Duodenal mucosa (tissue), 2 donors: Measurements from ENCODE around the gene CILP2.

Experiments used
- H3K27ac ChIP-seq: one replicate; pipeline ENCODE4 v1.7.0; 2013; ENCODE audit warnings: low read depth, low read length
- H3K27me3 ChIP-seq, 2 donors: one replicate each; pipeline ENCODE4 v1.7.0; 2013; ENCODE audit warnings: low read length in 2 of 2, control low read depth in 1 of 2; ENCODE audit not compliant: insufficient read depth in 2 of 2, control insufficient read depth in 1 of 2
- H3K36me3 ChIP-seq, 2 donors: one replicate each; pipeline ENCODE4 v1.7.0; 2013; ENCODE audit warnings: low read length in 2 of 2, control low read depth in 1 of 2; ENCODE audit not compliant: insufficient read depth in 2 of 2, control insufficient read depth in 1 of 2
- H3K4me1 ChIP-seq, 2 donors: one replicate each; pipeline ENCODE4 v1.7.0; 2013; ENCODE audit warnings: low read length in 2 of 2, control low read depth in 1 of 2; ENCODE audit not compliant: insufficient read depth in 2 of 2, control insufficient read depth in 1 of 2
- H3K4me3 ChIP-seq, 2 donors: one replicate each; pipeline ENCODE4 v1.7.0; 2013; ENCODE audit warnings: low read length in 2 of 2, low read depth in 1 of 2
- H3K9ac ChIP-seq, 2 donors: one replicate each; pipeline ENCODE4 v1.7.0; 2013; ENCODE audit warnings: low read length in 2 of 2, low read depth in 1 of 2
- H3K9me3 ChIP-seq, 2 donors: one replicate each; pipeline ENCODE4 v1.7.0; 2013; ENCODE audit warnings: low read length in 2 of 2, control low read depth in 1 of 2; ENCODE audit not compliant: control insufficient read depth in 1 of 2

The CILP2 gene

DNA sequence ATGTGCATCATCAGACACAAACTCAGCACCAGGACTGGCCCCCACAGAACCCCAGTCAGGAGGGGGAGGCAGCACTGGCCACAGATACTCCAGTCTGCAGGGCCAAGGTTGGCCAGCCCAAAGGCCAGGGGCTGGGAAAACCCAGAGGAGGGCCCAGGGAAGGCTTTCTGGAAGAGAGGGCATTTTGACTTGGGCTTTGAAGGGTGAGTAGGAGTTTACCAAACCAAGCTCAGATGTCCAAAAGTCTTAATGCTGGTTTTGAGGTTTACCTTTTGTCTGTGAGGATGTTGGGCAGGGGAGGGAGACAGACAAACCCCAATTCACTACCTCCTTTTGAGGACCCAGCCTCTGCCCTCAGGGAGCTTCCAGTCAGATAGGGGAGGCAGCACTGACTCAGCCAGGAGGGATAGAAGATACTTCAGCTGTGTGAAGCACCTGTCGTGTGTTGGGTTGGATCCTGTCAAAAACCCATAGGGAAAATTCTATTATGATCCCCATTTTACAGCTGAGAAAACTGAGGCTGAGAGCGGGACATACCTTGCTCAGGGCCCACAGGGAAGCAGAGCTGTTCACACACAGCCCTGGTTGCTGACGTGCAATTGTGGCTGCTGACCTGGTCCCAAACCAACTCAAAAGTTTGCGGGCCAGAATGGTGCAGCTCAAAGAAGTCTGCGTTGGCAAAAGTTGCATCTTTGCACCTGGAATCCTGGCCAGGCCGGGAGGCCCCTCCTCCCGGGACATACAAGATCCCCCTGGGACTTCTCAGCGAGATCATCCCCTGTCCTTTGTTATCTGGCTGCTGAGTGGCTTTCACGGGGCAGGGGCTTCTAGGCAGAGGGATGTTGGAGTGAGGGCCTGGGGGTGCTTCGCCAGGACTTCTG, 13.1 kb downstream of the CILP2 start:
- H3K27ac ChIP-seq = no peak overlapping the region
- H3K4me1 ChIP-seq = no peaks in the 10 kb centered on the region
- no peak overlapping the region for H3K4me3 ChIP-seq
- peaks cover 0 to 2% of the 10 kb centered on the region in 2 donors for H3K9me3 ChIP-seq
- H3K9ac ChIP-seq = no peak overlapping the region
- H3K36me3 ChIP-seq = no peaks in the 10 kb centered on the region
- peaks cover 4 to 13% of the 10 kb centered on the region in 2 donors for H3K27me3 ChIP-seq

DNA sequence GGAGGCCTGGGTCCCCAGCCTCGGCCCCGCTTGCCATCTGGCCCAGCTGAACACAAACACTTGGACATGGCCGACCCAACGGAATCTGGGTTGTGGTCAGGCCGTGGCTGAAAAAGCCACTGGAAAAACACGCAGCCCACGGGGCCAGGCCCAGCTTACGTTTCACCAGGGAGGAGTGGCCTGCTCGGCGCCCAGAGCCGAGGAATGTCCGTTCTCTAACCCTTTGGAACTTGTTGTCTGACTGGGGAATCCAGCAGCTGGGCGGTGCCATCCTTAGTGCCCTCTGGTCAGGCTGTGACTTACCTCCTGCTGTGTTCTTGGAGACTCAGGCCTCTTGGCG, 13.8 kb downstream of the CILP2 start:
- Histone ChIP-seq H3K27me3 (peaks cover 0 to 13% of the 10 kb centered on the region in 2 donors), H3K36me3 (no peaks in the 10 kb centered on the region), H3K4me3 (no peak overlapping the region), H3K4me1 (no peaks in the 10 kb centered on the region), H3K9me3 (peaks cover 0 to 2% of the 10 kb centered on the region in 2 donors), H3K9ac (no peak overlapping the region), H3K27ac (no peak overlapping the region)

DNA sequence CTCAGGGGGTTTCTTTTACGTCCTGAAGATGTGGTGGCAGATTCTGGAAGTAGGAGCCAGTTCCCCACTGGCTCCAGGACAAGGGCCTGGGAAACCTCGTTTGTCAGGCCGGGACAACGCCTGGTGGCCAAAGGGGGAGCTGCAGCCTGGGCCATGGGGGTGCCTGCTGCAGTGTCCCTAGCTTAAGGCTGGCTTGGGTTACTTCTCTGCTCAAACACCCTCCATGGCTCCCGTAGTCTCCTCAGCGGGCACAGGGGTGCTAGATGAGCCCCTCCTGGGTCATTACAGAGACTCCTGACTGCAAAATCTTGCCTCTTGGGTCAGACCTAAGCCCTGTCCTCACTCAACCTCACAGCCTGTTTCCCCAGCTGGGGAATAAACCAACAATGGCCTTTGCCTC, 14.7 kb downstream of the CILP2 start:
- H3K9ac ChIP-seq = no peak overlapping the region
- H3K9me3 ChIP-seq = peaks cover 0 to 2% of the 10 kb centered on the region in 2 donors
- no peak overlapping the region for H3K4me3 ChIP-seq
- no peaks in the 10 kb centered on the region for H3K4me1 ChIP-seq
- peaks cover 0 to 6% of the 10 kb centered on the region in 2 donors for H3K27me3 ChIP-seq
- H3K36me3 ChIP-seq = no peaks in the 10 kb centered on the region
- H3K27ac ChIP-seq = no peak overlapping the region

DNA sequence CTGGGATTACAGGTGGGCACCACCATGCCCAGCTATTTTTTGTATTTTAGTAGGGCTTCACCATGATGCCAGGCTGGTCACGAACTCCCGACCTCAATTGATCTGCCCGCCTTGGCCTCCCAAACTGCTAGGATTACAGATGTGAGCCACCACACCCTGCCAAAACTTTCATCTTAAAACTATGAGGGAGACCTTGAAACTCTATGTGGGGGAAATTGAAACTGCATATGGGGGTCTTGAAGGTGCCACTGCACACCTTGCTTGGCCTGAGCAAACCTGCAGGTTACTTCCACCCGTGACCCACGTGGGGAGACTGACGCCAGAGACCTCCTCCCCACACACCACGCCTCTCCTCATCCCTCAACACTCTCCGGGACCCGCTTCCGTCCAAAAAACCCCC, 15.6 kb downstream of the CILP2 start:
- H3K36me3 ChIP-seq = no peaks in the 10 kb centered on the region
- H3K9me3 ChIP-seq = peaks cover 0 to 2% of the 10 kb centered on the region in 2 donors
- no peaks in the 10 kb centered on the region for H3K4me1 ChIP-seq
- no peak overlapping the region for H3K27ac ChIP-seq
- H3K4me3 ChIP-seq = no peak overlapping the region
- H3K9ac ChIP-seq = no peak overlapping the region
- peaks cover 0 to 4% of the 10 kb centered on the region in 2 donors for H3K27me3 ChIP-seq

DNA sequence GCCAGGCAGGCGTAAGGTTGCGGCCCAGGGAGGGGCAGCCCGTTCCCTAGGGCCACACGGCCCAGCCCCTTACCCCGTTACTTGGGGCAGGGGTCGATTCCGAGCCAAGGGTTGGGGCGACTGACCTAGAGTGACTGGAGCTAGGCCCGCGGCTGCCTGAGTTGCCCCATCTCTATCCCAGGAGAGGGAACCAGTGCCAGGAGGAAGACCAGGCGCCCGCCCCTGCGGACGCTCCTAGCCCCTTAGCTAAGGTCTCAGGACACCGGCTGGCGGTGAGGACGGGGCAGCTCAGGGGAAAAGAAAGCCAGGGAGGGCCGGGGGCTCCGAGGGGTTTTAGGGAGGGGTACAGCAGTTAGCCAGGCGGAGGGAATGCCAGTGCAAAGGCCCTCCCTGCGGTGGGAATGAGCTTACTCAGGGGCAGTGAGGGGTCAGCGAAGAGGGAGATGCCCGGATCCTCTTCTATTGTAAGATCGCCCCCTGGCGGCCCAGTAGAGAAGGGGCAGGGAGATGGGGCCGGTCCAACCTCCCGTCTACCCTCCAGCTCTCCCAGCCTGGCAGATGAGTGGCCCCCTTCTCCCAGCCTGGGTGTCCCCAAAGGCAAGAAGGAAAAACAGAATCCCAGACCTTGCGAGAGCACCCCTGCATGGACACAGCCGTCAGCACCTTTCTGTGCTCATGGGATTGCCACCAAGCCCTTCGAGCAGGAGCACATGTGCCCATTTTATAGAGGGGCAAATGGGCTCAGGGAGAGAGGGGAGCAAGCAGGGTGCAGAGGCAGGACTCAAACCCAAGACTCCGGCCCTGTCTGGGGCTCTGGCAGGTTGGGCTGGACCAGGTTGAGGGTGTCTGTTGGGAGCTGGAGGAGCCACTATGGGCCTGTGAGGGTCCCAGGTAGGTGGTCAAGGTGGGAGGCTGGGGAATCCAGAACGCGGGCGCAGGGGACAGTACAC, 16.3 kb downstream of the CILP2 start:
- no peak overlapping the region for H3K27ac ChIP-seq
- no peaks in the 10 kb centered on the region for H3K9me3 ChIP-seq
- H3K9ac ChIP-seq = no peak overlapping the region
- no peaks in the 10 kb centered on the region for H3K4me1 ChIP-seq
- H3K4me3 ChIP-seq = no peak overlapping the region
- H3K36me3 ChIP-seq = no peaks in the 10 kb centered on the region
- H3K27me3 ChIP-seq = peaks cover 0 to 4% of the 10 kb centered on the region in 2 donors

DNA sequence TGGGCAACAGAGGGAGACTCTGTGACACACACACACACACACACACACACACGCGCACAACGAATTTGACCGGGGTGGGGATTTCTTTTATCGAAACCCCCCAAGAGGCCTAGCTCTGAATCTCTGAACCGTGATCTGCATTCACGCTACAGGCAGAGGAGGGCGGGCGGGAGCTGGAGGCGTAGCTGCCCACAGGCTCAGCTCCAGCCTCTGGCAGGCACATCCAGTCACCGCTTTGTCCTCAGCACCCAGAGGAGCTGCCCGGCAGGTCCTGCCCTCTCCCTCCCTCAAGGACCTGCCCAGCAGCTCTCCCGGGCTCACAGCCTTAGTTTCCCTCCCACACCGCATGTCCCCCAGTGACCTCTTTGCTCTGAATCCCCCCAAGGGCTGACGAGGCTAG, 20.0 kb downstream of the CILP2 start:
- Histone ChIP-seq H3K27me3 (no peaks in the 10 kb centered on the region), H3K9ac (no peak overlapping the region), H3K27ac (no peak overlapping the region), H3K9me3 (no peaks in the 10 kb centered on the region), H3K4me1 (no peaks in the 10 kb centered on the region), H3K4me3 (no peak overlapping the region), H3K36me3 (no peaks in the 10 kb centered on the region)

DNA sequence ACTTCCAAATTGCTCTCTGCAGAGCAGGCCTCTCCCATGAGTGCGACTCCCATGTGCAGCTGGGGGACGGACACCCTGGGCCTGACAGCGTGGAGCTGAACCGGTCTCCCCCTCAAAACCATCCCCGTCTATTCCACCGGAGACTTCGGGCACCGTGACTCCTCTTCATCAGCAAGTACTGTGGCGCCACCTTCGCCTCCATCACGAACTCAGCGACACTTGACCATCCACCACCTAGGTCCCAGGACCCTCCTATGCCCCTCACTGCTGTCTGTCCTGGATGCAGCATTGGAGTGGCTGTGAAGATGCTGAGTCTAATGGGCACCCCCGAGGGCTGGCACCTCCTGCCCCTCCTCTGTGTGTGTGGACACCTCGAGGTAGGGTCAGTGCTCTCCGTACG, 20.6 kb downstream of the CILP2 start:
- no peak overlapping the region for H3K27ac ChIP-seq
- H3K4me1 ChIP-seq = no peaks in the 10 kb centered on the region
- no peak overlapping the region for H3K9ac ChIP-seq
- H3K36me3 ChIP-seq = no peaks in the 10 kb centered on the region
- no peaks in the 10 kb centered on the region for H3K27me3 ChIP-seq
- H3K4me3 ChIP-seq = no peak overlapping the region
- no peaks in the 10 kb centered on the region for H3K9me3 ChIP-seq

DNA sequence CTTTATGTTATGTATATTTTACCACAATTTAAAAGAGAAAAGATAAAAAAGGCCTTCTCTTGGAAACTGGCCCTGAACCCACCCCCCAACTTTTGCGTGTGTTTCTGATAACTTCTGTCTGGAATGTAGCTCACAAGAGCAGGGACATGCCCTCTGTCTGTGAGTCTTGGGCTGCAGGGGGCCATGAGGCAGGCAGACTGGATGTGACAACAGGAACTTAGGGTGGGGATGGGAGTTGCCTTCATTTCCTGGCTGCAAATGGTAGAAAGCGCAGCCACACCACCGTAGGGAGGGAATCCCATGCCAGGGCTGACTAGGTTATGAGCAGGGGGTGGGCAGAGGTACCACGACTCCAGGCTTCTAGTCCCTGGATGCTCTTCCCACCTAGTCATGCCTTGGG, 21.9 kb downstream of the CILP2 start:
- Histone ChIP-seq H3K27ac (no peak overlapping the region), H3K4me3 (no peak overlapping the region), H3K27me3 (no peaks in the 10 kb centered on the region), H3K4me1 (no peaks in the 10 kb centered on the region), H3K36me3 (no peaks in the 10 kb centered on the region), H3K9me3 (no peaks in the 10 kb centered on the region), H3K9ac (no peak overlapping the region)

DNA sequence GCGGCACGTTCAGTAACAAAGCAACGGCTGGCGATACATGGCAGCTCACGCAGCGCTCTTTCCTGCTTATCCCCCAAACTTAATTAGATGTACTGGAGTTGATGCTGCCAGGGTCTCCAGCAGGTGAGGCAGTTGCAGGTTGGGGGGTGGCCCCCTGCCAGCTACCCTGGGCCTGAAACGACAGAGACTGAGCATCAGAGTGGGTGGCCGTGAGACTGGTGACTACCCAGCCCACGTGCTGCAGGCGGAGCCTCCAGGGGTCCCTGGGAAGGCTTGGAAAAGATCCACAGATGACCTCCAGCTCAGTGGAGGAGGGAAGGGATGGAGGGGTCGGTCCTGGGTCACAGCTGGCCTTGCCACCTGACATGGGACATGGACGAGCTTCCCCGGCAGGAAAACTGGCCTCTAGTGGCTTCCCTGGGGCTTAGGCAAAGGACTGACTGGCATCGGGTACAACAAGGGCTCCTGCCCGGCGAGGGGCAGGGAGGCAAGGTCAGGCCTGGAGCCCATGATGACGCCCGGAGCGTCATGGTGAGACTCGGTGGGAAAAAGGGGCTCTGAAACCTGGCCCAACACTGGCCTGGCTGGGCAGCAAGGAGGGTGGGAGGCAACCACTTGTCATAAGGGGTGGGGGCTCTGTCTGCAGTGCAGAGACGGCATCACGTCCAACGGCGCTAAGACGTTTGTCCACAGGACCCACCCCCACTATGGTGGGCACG, 24.0 kb downstream of the CILP2 start:
- H3K9me3 ChIP-seq = no peaks in the 10 kb centered on the region
- no peak overlapping the region for H3K4me3 ChIP-seq
- peaks cover 0 to 4% of the 10 kb centered on the region in 2 donors for H3K4me1 ChIP-seq
- no peak overlapping the region for H3K9ac ChIP-seq
- H3K27me3 ChIP-seq = no peaks in the 10 kb centered on the region
- H3K27ac ChIP-seq = no peak overlapping the region
- H3K36me3 ChIP-seq = no peaks in the 10 kb centered on the region
